ENCODE measurements around the gene MMP24OS.

DNA sequence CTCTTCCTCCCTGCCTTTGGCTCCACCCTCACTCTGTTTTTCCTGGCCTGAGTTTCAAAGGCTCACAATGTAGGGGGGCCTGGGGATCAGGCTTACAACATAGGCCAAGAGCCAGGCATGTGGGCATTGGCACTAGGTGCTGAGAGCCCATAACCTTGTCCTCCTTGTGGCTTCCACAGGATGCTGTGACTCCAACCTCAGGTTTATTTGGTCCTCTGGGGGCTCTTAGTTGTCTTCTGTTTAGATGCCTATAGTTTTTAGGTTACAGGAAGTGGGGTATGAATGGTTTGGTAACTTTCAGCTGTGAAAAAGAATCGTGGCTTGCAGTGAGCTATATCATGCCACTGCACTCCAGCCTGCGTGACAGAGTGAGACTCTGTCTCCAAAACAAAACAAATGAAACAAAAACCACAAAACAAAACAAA, 25.9 kb downstream of the MMP24OS start:
- no peak for TF ChIP-seq POLR2A (IDR thresholded peaks at IDR 0.05)
- no peak for TF ChIP-seq POLR2AphosphoS5 (IDR thresholded peaks at IDR 0.05)
- TF ChIP-seq, protein P1, sequence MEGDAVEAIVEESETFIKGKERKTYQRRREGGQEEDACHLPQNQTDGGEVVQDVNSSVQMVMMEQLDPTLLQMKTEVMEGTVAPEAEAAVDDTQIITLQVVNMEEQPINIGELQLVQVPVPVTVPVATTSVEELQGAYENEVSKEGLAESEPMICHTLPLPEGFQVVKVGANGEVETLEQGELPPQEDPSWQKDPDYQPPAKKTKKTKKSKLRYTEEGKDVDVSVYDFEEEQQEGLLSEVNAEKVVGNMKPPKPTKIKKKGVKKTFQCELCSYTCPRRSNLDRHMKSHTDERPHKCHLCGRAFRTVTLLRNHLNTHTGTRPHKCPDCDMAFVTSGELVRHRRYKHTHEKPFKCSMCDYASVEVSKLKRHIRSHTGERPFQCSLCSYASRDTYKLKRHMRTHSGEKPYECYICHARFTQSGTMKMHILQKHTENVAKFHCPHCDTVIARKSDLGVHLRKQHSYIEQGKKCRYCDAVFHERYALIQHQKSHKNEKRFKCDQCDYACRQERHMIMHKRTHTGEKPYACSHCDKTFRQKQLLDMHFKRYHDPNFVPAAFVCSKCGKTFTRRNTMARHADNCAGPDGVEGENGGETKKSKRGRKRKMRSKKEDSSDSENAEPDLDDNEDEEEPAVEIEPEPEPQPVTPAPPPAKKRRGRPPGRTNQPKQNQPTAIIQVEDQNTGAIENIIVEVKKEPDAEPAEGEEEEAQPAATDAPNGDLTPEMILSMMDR (IDR thresholded peaks at IDR 0.05 in 8 of 11, conservative IDR thresholded peaks at IDR 0.05 in 3 of 11), result no peak
